T-helper 1 cell treated with Interleukin-12 subunit alpha and Interleukin-12 subunit beta and Interleukin-4 antibody, amounts not matched to agents 30 ng/mL and 1 ng/mL, for 36 hours (primary cell): ENCODE data around the gene OR11H6. TPM values are rescaled to one million over a fixed set of nuclear protein-coding genes. Genes with fewer than 3 reads are reported as not detected.
"Not testable (repeated sequence)": the region's sequence is repeated elsewhere in the genome, so short reads cannot be mapped to it uniquely, and the experiment has no call there.

ENCODE experiments used
- intact Hi-C: fragments of 100-400 bp; cut with micrococcal nuclease; formaldehyde crosslinking; loops from one replicate; pipeline ENCODE4 v1.15.1; 2024
- total RNA-seq: library from RNA; stranded (reverse); gene quantifications from 2 replicates; pipeline ENCODE4 v1.2.3, GENCODE V29; 2022

Gene OR11H6
- total RNA-seq, 1 donor from 2014 or later, result not detected

DNA sequence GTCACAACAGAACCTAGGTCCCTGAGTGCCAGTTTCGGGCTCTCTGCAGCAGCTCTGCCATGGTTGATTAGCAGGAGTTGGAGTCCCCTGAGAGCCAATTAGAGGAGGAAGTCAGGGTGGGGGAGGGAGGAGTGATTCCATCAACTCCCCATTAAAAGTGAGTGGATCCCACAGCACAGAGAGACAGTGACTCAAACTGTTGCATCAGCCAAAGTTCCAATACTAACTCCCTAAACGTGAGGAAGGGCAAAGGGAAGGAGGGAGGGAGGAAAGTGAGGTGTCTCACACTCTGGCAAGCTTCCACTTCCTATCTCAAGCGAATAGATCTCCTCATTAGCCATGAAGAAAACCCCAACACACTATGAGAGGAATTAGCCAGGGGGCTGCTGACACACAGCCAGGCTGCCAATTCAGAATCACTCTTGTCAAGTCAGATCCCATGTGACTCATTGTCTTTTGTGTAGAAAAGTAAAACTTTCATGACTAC, 39.2 kb downstream of the OR11H6 start:
- intact Hi-C loops, result no loop called here

DNA sequence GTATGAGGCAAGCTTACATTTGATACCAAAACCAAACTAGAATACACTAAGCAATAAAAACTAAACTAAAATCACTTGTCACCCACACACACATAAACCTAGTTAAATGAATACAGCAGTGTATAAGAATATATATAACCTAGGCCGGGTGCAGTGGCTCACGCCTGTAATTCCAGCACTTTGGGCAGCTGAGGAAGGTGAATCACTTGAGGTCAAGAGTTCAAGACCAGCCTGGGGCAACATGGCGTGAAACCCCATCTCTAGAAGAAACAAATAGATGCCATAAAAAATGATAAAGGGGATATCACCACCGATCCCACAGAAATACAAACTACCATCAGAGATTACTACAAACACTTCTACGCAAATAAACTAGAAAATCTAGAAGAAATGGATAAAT, 40.9 kb downstream of the OR11H6 start:
- intact Hi-C loops, result not testable (repeated sequence)

DNA sequence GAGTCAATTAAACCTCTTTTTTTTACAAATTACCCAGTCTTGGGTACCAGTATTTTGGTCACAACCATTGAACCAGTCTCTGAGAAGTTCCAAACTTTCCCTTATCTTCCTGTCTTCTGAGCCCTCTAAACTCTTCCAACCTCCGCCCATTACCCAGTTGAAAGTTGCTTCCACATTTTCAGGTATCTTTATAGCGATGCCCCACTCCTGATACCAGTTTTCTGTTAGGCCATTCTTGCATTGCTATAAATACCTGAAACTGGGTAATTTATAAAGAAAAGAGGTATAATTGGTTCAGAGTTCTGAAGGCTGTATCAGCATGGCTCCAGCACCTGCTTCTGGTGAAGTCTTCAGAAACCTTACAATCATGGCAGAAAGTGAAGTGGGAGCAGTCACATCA, 50.6 kb downstream of the OR11H6 start:
- intact Hi-C loops, result no loop called here

Other genes with a start within 250 kb of the OR11H6 start
- gene OR4K15, start 248.1 kb upstream of the OR11H6 start, total RNA-seq, result not detected in 2 replicates
- gene OR4Q2, start 221.5 kb upstream of the OR11H6 start, total RNA-seq, result not detected in 2 replicates
- gene OR4K14, start 204.4 kb upstream of the OR11H6 start, total RNA-seq, result not detected in 2 replicates
- gene OR4K13, start 187.7 kb upstream of the OR11H6 start, total RNA-seq, result not detected in 2 replicates
- gene OR4L1, start 163.7 kb upstream of the OR11H6 start, total RNA-seq, result not detected in 2 replicates
- gene OR4K17, start 113.0 kb upstream of the OR11H6 start, total RNA-seq, result not detected in 2 replicates
- not detected in 2 replicates for gene OR4N5, start 84.9 kb upstream of the OR11H6 start, total RNA-seq
- not detected in 2 replicates for gene OR11G2, start 32.8 kb upstream of the OR11H6 start, total RNA-seq
- gene OR11H7, start 5.3 kb downstream of the OR11H6 start, total RNA-seq, result not detected in 2 replicates
- not detected in 2 replicates for gene OR11H4, start 15.6 kb downstream of the OR11H6 start, total RNA-seq
- 20.8 and 25.5 TPM in 2 replicates for gene TTC5, start 82.2 kb downstream of the OR11H6 start, total RNA-seq
- gene CCNB1IP1, start 109.6 kb downstream of the OR11H6 start, total RNA-seq, result 24.0 and 24.5 TPM in 2 replicates
- 23.2 and 29.8 TPM in 2 replicates for gene PARP2, start 119.9 kb downstream of the OR11H6 start, total RNA-seq
- gene TEP1, start 189.8 kb downstream of the OR11H6 start, total RNA-seq, result 43.3 and 45.9 TPM in 2 replicates
- gene KLHL33, start 212.5 kb downstream of the OR11H6 start, total RNA-seq, result 0.07 TPM in 1 of 2 replicates, not detected in the other
- 55.0 and 56.2 TPM in 2 replicates for gene OSGEP, start 231.1 kb downstream of the OR11H6 start, total RNA-seq
- gene APEX1, start 231.5 kb downstream of the OR11H6 start, total RNA-seq, result 135 and 144 TPM in 2 replicates
- gene PIP4P1, start 237.7 kb downstream of the OR11H6 start, total RNA-seq, result 36.1 and 43.4 TPM in 2 replicates
- 134 and 140 TPM in 2 replicates for gene PNP, start 245.7 kb downstream of the OR11H6 start, total RNA-seq